ENCODE data around the gene PTEN.
"Not testable (repeated sequence)": the region's sequence is repeated elsewhere in the genome, so short reads cannot be mapped to it uniquely, and the experiment has no call there.

PTEN gene

GRCh38 chr10:87873656-87874055 lies 10.2 kb downstream of the PTEN start:
- DNase-seq, result no peak

- DNase-seq, result no peak
These were observed 12.6 kb downstream of the PTEN start for GRCh38 chr10:87875929-87876571.

DNA sequence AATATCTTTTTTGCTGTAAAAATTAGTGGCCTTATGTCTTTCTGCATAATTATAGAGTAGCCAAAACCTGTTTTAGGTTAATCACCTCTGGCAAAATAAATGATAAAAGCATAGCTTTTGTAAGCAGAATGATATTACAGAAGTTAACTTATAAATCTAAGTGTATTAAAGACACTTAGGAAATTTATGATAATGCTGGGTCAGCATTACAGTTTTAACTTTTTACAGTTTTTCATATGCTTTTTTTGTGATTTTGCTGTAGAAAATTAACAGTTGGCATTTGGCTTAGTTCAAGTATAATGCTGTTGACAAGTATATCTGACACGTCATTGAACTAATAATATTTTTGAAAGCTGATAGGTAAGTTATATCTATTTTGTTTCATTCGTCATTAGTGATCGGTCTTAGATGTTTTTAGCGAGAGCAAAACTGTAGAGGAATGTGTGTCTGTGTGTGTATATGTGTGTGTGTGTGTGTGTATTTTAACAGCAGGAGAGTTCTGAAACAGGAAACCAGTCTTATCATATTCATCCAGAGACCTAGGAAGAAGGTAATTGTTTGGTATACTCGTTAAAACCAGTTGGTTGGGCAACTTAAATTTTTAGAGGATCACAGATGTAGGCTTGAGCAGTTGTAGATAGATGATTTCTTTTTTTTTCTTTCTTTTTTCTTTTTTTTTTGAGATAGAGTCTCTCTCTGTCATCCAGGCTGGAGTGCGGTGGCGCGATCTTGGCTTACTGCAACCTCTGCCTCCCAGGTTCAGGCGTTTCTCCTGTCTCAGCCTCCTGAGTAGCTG lies 15.4 kb downstream of the PTEN start:
- DNase-seq, result no peak

GRCh38 chr10:87880336-87880735 lies 16.9 kb downstream of the PTEN start:
- no peak for DNase-seq

- DNase-seq, result not testable (repeated sequence)
These were observed 18.1 kb downstream of the PTEN start for GRCh38 chr10:87881373-87882059.

GRCh38 chr10:87882555-87883294 lies 19.3 kb downstream of the PTEN start:
- no peak for DNase-seq

DNA sequence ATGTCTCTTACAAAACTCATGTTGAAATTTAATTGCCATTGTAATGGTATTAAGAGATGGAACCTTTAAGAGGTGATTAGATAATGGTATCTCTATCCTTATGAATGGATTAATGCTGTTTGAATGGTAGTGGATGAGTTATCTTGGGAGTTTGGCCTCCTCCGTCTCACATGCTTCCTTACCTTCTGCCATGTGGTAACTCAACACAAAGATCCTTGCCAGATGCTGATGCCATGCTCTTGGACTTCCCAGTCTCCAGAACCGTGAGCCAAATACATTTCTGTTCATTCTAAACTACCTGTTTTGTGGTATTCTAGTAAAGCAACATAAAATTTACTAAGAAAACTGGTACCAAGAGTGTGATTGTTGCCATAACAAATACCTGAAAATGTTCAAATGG lies 23.2 kb downstream of the PTEN start:
- DNase-seq, result no peak

- no peak for DNase-seq
These were observed 23.7 kb downstream of the PTEN start for GRCh38 chr10:87887146-87887545.

DNA sequence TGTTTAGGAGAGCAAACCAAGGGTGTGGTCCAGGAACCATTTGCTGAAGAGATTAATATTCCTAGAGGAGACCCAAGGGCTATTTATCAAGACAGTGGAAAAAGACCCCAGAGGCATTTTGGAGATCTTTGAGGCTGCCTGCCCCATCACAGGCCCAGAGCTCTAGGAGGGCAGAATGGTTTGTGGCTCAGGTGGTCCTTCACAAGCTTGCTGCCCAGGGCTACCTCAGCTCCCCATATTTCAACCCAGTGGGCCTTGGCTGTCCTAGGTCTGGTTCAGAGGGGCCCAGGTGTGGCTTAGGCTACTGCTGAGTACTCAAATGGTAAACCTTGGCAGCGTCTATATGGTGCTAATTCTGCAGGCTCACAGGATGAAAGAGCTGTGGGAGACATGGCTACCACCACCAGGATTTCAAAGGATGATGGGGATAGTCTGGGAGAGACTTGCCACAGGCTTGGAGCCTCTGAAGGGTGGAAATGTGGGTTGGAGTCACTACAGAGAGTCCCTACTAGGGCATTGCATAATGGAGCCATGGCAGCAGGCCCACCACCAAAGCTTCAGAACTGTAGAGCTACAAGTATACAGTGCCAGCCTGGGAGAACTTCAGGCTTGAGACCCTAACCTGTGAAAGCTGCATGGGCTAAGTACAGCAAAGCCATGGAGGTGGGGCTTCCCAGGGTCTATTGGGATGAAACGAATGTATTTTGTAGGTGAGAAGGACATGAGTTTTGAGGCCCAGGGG lies 24.3 kb downstream of the PTEN start:
- no peak for DNase-seq

- DNase-seq, result no peak
These were observed 32.0 kb downstream of the PTEN start for GRCh38 chr10:87895430-87895829.

GRCh38 chr10:87896216-87896615 lies 32.8 kb downstream of the PTEN start:
- no peak for DNase-seq

DNA sequence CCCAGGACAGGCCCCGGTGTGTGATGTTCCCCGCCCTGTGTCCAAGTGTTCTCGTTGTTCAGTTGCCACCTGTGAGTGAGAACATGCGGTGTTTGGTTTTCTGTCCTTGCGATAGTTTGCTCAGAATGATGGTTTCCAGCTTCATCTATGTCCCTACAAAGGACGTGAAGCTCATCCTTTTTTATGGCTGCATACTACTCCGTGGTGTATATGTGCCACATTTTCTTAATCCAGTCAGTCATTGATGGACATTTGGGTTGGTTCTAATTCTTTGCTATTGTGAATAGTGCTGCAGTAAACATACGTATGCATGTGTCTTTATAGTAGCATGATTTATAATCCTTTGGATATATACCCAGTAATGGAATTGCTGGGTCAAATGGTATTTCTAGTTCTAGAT lies 34.5 kb downstream of the PTEN start:
- DNase-seq, result not testable (repeated sequence)

DNA sequence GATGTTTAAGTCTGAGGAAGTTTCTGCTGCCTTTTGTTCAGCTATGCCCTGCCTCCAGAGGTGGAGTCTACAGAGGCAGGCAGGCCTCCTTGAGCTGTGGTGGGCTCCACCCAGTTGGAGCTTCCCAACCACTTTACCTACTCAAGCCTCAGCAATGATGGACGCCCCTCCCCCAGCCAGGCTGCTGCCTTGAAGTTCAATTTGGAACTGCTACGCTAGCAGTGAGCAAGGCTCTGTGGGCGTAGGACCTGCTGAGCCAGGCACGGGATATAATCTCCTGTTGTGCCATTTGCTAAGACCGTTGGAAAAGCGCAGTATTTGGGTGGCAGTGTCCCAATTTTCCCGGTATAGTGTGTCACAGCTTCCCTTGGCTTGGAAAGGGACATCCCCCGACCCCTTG lies 40.0 kb downstream of the PTEN start:
- not testable (repeated sequence) for DNase-seq

DNA sequence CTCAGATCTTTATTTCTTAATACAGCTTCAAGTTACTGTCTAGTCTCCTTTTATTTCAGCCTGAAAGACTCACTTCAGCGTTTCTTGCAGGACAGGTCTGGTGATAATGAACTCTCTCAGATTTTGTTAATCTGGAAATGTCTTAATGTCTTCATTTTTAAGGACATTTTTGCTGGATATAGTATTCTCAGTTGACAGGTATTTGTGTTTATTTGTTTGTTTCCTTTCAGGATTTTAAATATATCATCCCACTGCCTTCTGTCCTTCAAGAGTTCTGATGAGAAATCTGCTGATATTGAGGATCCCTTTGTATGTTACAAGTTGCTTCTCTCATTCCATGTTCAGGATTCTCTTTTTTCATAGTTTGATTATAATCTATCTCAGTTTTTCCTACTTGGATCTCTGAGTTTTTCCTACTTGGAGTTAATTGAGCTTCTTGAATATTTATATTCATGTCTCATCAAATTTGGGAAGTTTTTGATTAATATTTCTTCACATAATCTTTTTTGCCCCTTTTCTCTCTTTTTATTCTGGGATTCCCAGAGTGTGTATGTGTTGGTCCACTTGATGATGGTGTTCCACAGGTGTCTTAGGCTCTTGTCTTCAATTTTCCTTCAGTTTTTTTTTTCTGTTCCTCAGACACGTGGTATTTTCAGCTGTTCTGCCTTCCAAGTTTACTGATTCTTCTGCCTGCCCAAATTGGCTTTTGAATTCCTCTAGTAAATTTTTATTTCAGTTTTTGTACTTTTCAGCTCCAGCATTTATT lies 49.9 kb downstream of the PTEN start:
- no peak for DNase-seq

- DNase-seq, result no peak
These were observed 52.0 kb downstream of the PTEN start for GRCh38 chr10:87915406-87915805.

- no peak for DNase-seq
These were observed 52.6 kb downstream of the PTEN start for GRCh38 chr10:87915989-87916388.

DNA sequence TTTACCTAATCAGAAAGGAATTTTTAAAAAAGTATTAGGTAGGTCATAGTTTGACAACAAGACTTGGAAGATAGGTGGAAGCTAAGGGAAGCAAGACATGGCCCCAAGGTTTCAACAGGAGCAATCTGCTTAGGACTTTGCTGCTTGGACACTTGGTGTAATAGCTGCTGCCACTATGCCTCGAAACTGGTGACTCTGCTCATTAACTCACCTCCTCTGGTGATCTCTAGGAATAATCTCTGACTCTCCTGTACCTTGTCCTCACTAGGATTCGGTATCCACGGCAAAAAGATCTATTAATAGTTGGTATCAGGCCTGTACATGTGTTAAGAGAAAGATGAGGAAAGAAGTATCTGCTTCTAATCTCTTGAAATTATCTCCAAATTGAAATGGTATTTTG lies 53.1 kb downstream of the PTEN start:
- DNase-seq, result no peak

- no peak for DNase-seq
These were observed 54.9 kb downstream of the PTEN start for GRCh38 chr10:87918254-87918859.

GRCh38 chr10:87920538-87920937 lies 57.1 kb downstream of the PTEN start:
- DNase-seq, result no peak

DNA sequence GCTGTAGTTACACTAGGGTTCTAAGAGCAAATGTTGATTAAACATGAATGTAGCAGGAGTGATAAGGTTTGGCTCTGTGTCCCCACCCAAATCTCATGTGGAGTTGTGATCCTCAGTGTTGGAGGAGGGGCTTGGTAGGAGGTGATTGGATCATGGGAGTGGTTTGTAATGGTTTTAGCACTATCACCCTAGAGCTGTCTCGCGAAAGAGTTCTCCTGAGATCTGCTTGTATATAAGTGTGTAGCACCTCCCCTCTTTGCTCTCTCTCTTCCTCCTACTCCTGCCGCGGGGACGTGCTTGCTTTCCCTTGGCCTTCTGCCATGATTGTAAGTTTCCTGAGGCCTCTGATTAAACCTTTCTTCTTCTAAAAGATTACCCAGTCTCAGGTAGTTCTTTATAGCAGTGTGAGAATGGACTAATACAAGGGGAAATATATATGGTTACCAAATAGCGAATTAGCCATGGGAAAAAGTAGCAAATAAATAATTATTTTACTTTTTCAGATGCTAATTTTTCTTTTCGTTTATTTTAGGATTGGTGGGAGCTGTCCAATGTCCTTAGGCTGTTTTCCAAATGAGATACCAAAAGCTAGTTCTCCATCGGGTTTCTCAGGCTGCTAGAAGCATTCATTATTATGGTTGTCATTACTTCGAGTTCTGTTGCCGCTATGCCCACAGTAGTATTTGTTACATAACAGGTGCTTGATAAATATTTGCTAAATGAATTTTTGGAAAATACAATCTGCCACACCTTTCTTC lies 58.7 kb downstream of the PTEN start:
- no peak for DNase-seq

Measured in activated gamma-delta T cell (primary cell).